Smooth muscle cell (in vitro differentiated cells): ENCODE measurements around the gene RGMA. TPM values are rescaled to one million over a fixed set of nuclear protein-coding genes. Genes with fewer than 3 reads are reported as not detected.

Experiments used
- DNase-seq: peaks from one replicate; lab custom pipeline; 2025; ENCODE audit not compliant: unreplicated experiment; lab: John Stamatoyannopoulos, UW
- H2AFZ ChIP-seq: fragments of 200-600 bp; sonication (generic); 2 replicates; pipeline ENCODE4 v1.6.0; 2016; ENCODE audit warnings: antibody characterized with exemption, low read depth, mild to moderate bottlenecking
- H3F3A ChIP-seq: fragments of 200-600 bp; sonication (generic); 2 replicates; pipeline ENCODE4 v1.6.0; 2017; ENCODE audit warnings: antibody characterized with exemption, low read depth
- H3K27ac ChIP-seq: fragments of 200-600 bp; sonication (generic); 2 replicates; pipeline ENCODE4 v1.5.1; 2016; ENCODE audit warnings: low read depth, mild to moderate bottlenecking
- H3K27me3 ChIP-seq: fragments of 200-600 bp; sonication (generic); 2 replicates; pipeline ENCODE4 v1.6.1; 2016; ENCODE audit warnings: low read depth, mild to moderate bottlenecking
- H3K36me3 ChIP-seq: fragments of 200-600 bp; sonication (generic); 2 replicates; pipeline ENCODE4 v1.5.1; 2016; ENCODE audit warnings: low read depth
- H3K4me1 ChIP-seq: fragments of 200-600 bp; sonication (generic); 2 replicates; pipeline ENCODE4 v1.5.1; 2016; ENCODE audit warnings: low read depth
- H3K4me2 ChIP-seq: fragments of 200-600 bp; sonication (generic); 2 replicates; pipeline ENCODE4 v1.6.0; 2016; ENCODE audit warnings: mild to moderate bottlenecking
- H3K4me3 ChIP-seq: fragments of 200-600 bp; sonication (generic); 2 replicates; pipeline ENCODE4 v1.5.1; 2016; ENCODE audit warnings: mild to moderate bottlenecking
- H3K79me2 ChIP-seq: fragments of 200-600 bp; sonication (generic); 2 replicates; pipeline ENCODE4 v1.6.0; 2016; ENCODE audit warnings: low read depth, mild to moderate bottlenecking
- H3K9ac ChIP-seq: fragments of 200-600 bp; sonication (generic); 2 replicates; pipeline ENCODE4 v1.6.0; 2016; ENCODE audit warnings: low read depth
- H3K9me3 ChIP-seq: fragments of 200-600 bp; sonication (generic); replicated peaks from 2 replicates; pipeline ENCODE4 v1.5.1; 2016; ENCODE audit warnings: low read depth
- H4K20me1 ChIP-seq: fragments of 200-600 bp; sonication (generic); 2 replicates; pipeline ENCODE4 v1.6.0; 2016; ENCODE audit warnings: low read depth
- CTCF ChIP-seq: fragments of 200-600 bp; sonication (generic); IDR thresholded peaks from 2 replicates; pipeline ENCODE4 v1.5.1; 2017; ENCODE audit warnings: borderline replicate concordance, mild to moderate bottlenecking, antibody characterized with exemption; ENCODE audit not compliant: insufficient read depth, poor library complexity, severe bottlenecking
- WGBS: methylation state at CpG from one replicate; pipeline ENCODE4 v1.1.7; 2016; ENCODE audit warnings: low lambda C conversion rate; 5-methylcytosine and 5-hydroxymethylcytosine counted together
- polyA plus RNA-seq: library from polyadenylated mRNA; unstranded; fragments of >200 nt; fragmentation: Nextera tagmentation; extraction: Ambion mirVana; gene quantifications from 2 replicates; pipeline ENCODE4 v1.2.1, GENCODE V29; 2016
- total RNA-seq: library from RNA; depleted of rRNA; stranded (reverse); fragments of >200 nt; gene quantifications from 2 replicates; pipeline ENCODE4 v1.2.3, GENCODE V29; 2014

The RGMA gene
- total and polyA plus RNA-seq, 2 experiments from 2014 or later = 0.04 to 0.35 TPM

GRCh38 chr15:93029214-93029835 is 59.7 kb downstream of the RGMA start:
- no peak for DNase-seq
- no peak overlapping the region for H3K4me2 ChIP-seq
- TF ChIP-seq CTCF = no peak
- H3K27ac ChIP-seq = peak overlapping the region; percentile 59
- WGBS = 86% methylated on average over 17 of the region's 17 CpGs
- no peaks in the 10 kb centered on the region for H3K27me3 ChIP-seq
- H3K4me1 ChIP-seq = no peaks in the 10 kb centered on the region
- no peak overlapping the region for H3K4me3 ChIP-seq
- peaks cover 12% of the 10 kb centered on the region for H3K36me3 ChIP-seq
- peaks cover 54% of the 10 kb centered on the region for H4K20me1 ChIP-seq
- no peaks in the 10 kb centered on the region for H3K9me3 ChIP-seq
- H3K79me2 ChIP-seq = no peaks in the 10 kb centered on the region
- H3F3A ChIP-seq = peaks cover 25% of the 10 kb centered on the region
- no peak overlapping the region for H3K9ac ChIP-seq
- no peak overlapping the region for H2AFZ ChIP-seq

- Histone ChIP-seq H3K27me3 (no peaks in the 10 kb centered on the region), H3K27ac (peak overlapping the region; percentile 59), H3K9ac (no peak overlapping the region), H3K4me2 (no peak overlapping the region), H3K79me2 (no peaks in the 10 kb centered on the region), H3K36me3 (peaks cover 14% of the 10 kb centered on the region), H3K9me3 (no peaks in the 10 kb centered on the region), H4K20me1 (peaks cover 60% of the 10 kb centered on the region), H3K4me3 (no peak overlapping the region), H3K4me1 (no peaks in the 10 kb centered on the region), H2AFZ (no peak overlapping the region), H3F3A (peaks cover 25% of the 10 kb centered on the region)
- no peak for TF ChIP-seq CTCF
- 65% methylated on average over 21 of the region's 21 CpGs for WGBS
- DNase-seq = no peak
Observed at GRCh38 chr15:93028632-93029213, 60.3 kb downstream of the RGMA start.

- no peak for DNase-seq
- WGBS = 81% methylated on average over 13 of the region's 13 CpGs
- Histone ChIP-seq H3K27ac (peak overlapping the region; percentile 59), H3K9ac (no peak overlapping the region), H3F3A (peaks cover 28% of the 10 kb centered on the region), H2AFZ (no peak overlapping the region), H3K4me1 (no peaks in the 10 kb centered on the region), H3K27me3 (no peaks in the 10 kb centered on the region), H4K20me1 (peaks cover 65% of the 10 kb centered on the region), H3K4me2 (no peak overlapping the region), H3K4me3 (no peak overlapping the region), H3K9me3 (no peaks in the 10 kb centered on the region), H3K36me3 (peaks cover 14% of the 10 kb centered on the region), H3K79me2 (no peaks in the 10 kb centered on the region)
- TF ChIP-seq CTCF = no peak
Observed at GRCh38 chr15:93028111-93028631, 60.8 kb downstream of the RGMA start.
